ENCODE data around the gene UNC80. TPM values are rescaled to one million over a fixed set of nuclear protein-coding genes. Genes with fewer than 3 reads are reported as not detected.

The UNC80 gene
- total and polyA plus RNA-seq, 2 of the 4 experiments (the other 2 are of a cell fraction): not detected

GRCh38 chr2:209788925-209789324, 17.3 kb downstream of the UNC80 start:
- WGBS, 2 experiments (ENCODE audit: extremely low coverage in 2 of 2, insufficient read length in 1 of 2): no CpG with 5 or more reads among the region's 1 CpG
- no peak overlapping the region for H2BK120ac ChIP-seq (ENCODE audit: low read depth, low read length)
- no peak overlapping the region for H3K27ac ChIP-seq (ENCODE audit: insufficient read depth, low read length)
- H3K23ac ChIP-seq (ENCODE audit: low read depth, low read length): no peak overlapping the region
- no peak overlapping the region for H3K4ac ChIP-seq (ENCODE audit: low read depth, low read length)
- in situ Hi-C loops (cut with MboI; ENCODE audit: low sequenced_read_pairs): no loop called here
- no peak overlapping the region for H2AFZ ChIP-seq (replicated peaks; ENCODE audit: low read length, poor library complexity)
- H3K4me1 ChIP-seq (ENCODE audit: control insufficient read depth, insufficient read depth, low read length): no peaks in the 10 kb centered on the region
- ChIA-PET CTCF (no interaction called here), POLR2A (ENCODE audit: unreplicated experiment) (interaction anchor here (0.8 kb wide), 1 partner anchor 105 kb away, joined by 3 read pairs; no protein-coding TSS in a partner anchor)
- H3K14ac ChIP-seq (replicated peaks; ENCODE audit: low read depth, low read length): no peak overlapping the region
- no peaks in the 10 kb centered on the region for H3K9me1 ChIP-seq (ENCODE audit: insufficient read depth, low read length)
- DNase-seq: no peak
- intact Hi-C loops (cut with micrococcal nuclease): no loop called here
- no peak overlapping the region for H4K5ac ChIP-seq (ENCODE audit: low read depth, low read length)
- no peak overlapping the region for H3K9ac ChIP-seq (ENCODE audit: low read depth, low read length)
- no peak overlapping the region for H2BK5ac ChIP-seq (ENCODE audit: low read depth, low read length, poor library complexity, severe bottlenecking)
- dilution Hi-C loops (cut with HindIII; ENCODE audit: low sequenced_read_pairs, unreplicated experiment): no loop called here
- H4K8ac ChIP-seq (ENCODE audit: low read depth in 2 of 2, low read length in 2 of 2): no peak overlapping the region
- no peak for ATAC-seq (ENCODE audit: low read depth)
- H3K9me3 ChIP-seq (ENCODE audit: control insufficient read depth, insufficient read depth, low read length): peaks cover 2% of the 10 kb centered on the region; the same call in 1 of the 2 replicates
- no peak for TF ChIP-seq RFX5 (IDR thresholded peaks at IDR 0.05; ENCODE audit: low read depth, low read length)
- TF ChIP-seq MAZ (IDR thresholded peaks at IDR 0.05; ENCODE audit: borderline replicate concordance, low read depth, low read length): no peak
- TF ChIP-seq MXI1 (IDR thresholded peaks at IDR 0.05; ENCODE audit: borderline replicate concordance, low read depth, low read length): no peak
- TF ChIP-seq NFE2L2 (IDR thresholded peaks at IDR 0.05; ENCODE audit: low read depth, low read length): no peak
- no peak overlapping the region for H2AK5ac ChIP-seq (ENCODE audit: low read depth, low read length)
- no peaks in the 10 kb centered on the region for H3K36me3 ChIP-seq (ENCODE audit: control insufficient read depth, insufficient read depth, low read length)
- H4K91ac ChIP-seq (ENCODE audit: insufficient read depth, low read depth, low read length): no peak overlapping the region
- H3K56ac ChIP-seq (ENCODE audit: extremely low read depth, insufficient read depth, low read length): no peak overlapping the region
- H3K4me3 ChIP-seq (ENCODE audit: insufficient read depth, low read depth, low read length): no peak overlapping the region
- no peaks in the 10 kb centered on the region for H3K27me3 ChIP-seq (ENCODE audit: control insufficient read depth, insufficient read depth, low read length)
- H3K18ac ChIP-seq (ENCODE audit: low read depth, low read length): no peak overlapping the region
- no peaks in the 10 kb centered on the region for H4K20me1 ChIP-seq (ENCODE audit: insufficient read depth, low read length)
- H2BK15ac ChIP-seq (ENCODE audit: low read depth, low read length): no peak overlapping the region
- no peak overlapping the region for H2AK9ac ChIP-seq (replicated peaks; ENCODE audit: low read depth, low read length, poor library complexity)
- H3K4me2 ChIP-seq (ENCODE audit: low read depth, low read length): no peak overlapping the region
- no peak overlapping the region for H2BK20ac ChIP-seq (ENCODE audit: low read depth, low read length)
- no peaks in the 10 kb centered on the region for H3K79me1 ChIP-seq (ENCODE audit: low read depth in 1 of 2, low read length in 2 of 2)
- no TSS peak for BruUV-seq (replicated peaks)

All from IMR-90 (cell line).